Fibroblast of lung (primary cell): ENCODE results near the gene PAQR5. TPM values are rescaled to one million over a fixed set of nuclear protein-coding genes. Genes with fewer than 3 reads are reported as not detected.

Source experiments
- DNase-seq, 2 donors: peaks; one replicate each; pipeline versions ENCODE4 v3.0.0 to v3.0.0-alpha.2; 2010; ENCODE audit warnings: low read depth in 2 of 2
- H2AFZ ChIP-seq: 2 replicates; pipeline ENCODE4 v1.5.1; 2012; ENCODE audit warnings: low read length, control low read depth, inconsistent platforms
- H3K27ac ChIP-seq: 2 replicates; pipeline ENCODE4 v1.5.1; 2011; ENCODE audit warnings: low read length, control low read depth; ENCODE audit not compliant: insufficient read depth
- H3K27me3 ChIP-seq: 2 replicates; pipeline ENCODE4 v1.5.1; 2011; ENCODE audit warnings: mild to moderate bottlenecking, low read length; ENCODE audit not compliant: control insufficient read depth, insufficient read depth
- H3K36me3 ChIP-seq: 2 replicates; pipeline ENCODE4 v1.5.1; 2011; ENCODE audit warnings: low read length; ENCODE audit not compliant: control insufficient read depth, insufficient read depth
- H3K4me1 ChIP-seq: 2 replicates; pipeline ENCODE4 v1.5.1; 2011; ENCODE audit warnings: low read length; ENCODE audit not compliant: control insufficient read depth, insufficient read depth; ENCODE audit errors: extremely low read depth
- H3K4me2 ChIP-seq: 2 replicates; pipeline ENCODE4 v1.5.1; 2011; ENCODE audit warnings: low read length, control low read depth; ENCODE audit not compliant: insufficient read depth; ENCODE audit errors: extremely low read depth
- H3K4me3 ChIP-seq, 4 experiments: fragments of 200-600 bp in 1 of 4; sonication (generic) in 1 of 4; replicated peaks in 1 of 4; 2 replicates each; pipeline ENCODE4 v1.5.1; 2011 to 2016; ENCODE audit warnings: low read length in 4 of 4, low read depth in 3 of 4, mild to moderate bottlenecking in 3 of 4, control low read depth in 2 of 4, inconsistent platforms in 1 of 4, mixed read lengths in 1 of 4; ENCODE audit not compliant: insufficient read depth in 1 of 4; ENCODE audit errors: control extremely low read depth in 1 of 4
- H3K79me2 ChIP-seq: 2 replicates; pipeline ENCODE4 v1.5.1; 2012; ENCODE audit warnings: mild to moderate bottlenecking, low read length, inconsistent platforms; ENCODE audit not compliant: control insufficient read depth, insufficient read depth
- H3K9ac ChIP-seq: 2 replicates; pipeline ENCODE4 v1.5.1; 2011; ENCODE audit warnings: mild to moderate bottlenecking, low read length, control low read depth; ENCODE audit not compliant: insufficient read depth
- H3K9me3 ChIP-seq: 2 replicates; pipeline ENCODE4 v1.5.1; 2012; ENCODE audit warnings: low read depth, low read length; ENCODE audit not compliant: control insufficient read depth, insufficient read depth
- H4K20me1 ChIP-seq: 2 replicates; pipeline ENCODE4 v1.5.1; 2011; ENCODE audit warnings: low read length; ENCODE audit not compliant: control insufficient read depth, insufficient read depth; ENCODE audit errors: extremely low read depth
- EZH2 ChIP-seq: IDR thresholded peaks from 2 replicates; pipeline ENCODE4 v1.5.1; 2012; ENCODE audit warnings: low read length, control low read depth, mild to moderate bottlenecking; ENCODE audit errors: missing control alignments
- polyA plus RNA-seq, 2 donors: library from polyadenylated mRNA; depleted of rRNA in 1 of 2; stranded (reverse) in 1 of 2; unstranded in 1 of 2; fragments of >200 nt; gene quantifications; 2 replicates each; pipeline ENCODE4 v1.2.1, GENCODE V29; 2011 to 2012; ENCODE audit warnings: missing spikeins in 1 of 2
- total RNA-seq: library from RNA; depleted of rRNA; stranded (reverse); fragments of >200 nt; gene quantifications from 2 replicates; pipeline ENCODE4 v1.2.1, GENCODE V29; 2014
- TF ChIP-seq, protein P1 (sequence below), 2 donors: IDR thresholded peaks in 1 of 2; conservative IDR thresholded peaks in 1 of 2; 1 replicate in 1 of 2; 2 replicates in 1 of 2; pipeline ENCODE4 v1.5.1; 2011 to 2012; ENCODE audit warnings: low read length in 2 of 2, control low read depth in 1 of 2, inconsistent platforms in 1 of 2, low read depth in 1 of 2, mild to moderate bottlenecking in 1 of 2

PAQR5 gene
- total and polyA plus RNA-seq, 2 donors (not counting 1 experiment from before 2014, with no cell fraction given): 6.0 to 16.2 TPM

DNA sequence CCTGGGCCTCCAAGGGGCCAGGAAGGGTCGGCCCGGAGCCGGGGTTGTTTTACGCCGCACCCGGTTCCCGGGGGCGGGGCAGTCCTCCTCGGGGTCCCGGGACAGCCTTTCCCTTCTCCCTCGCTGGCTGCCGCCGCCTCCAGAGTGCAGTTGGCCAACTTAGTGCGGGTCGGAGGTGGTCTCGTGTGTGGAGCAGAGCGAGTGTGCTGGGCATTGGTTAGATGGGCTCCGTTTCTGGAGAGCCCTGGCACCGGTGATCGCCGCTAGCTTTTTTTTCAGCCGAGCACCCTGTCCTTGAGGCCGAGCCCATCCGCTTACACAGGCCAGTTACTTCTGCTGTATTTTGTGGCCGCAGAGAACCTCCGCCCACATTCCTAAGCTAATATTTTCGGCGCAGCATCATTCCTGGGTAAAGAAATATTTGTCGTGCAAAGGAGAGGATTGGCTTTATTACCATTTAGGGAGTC is 116.0 kb downstream of the PAQR5 start:
- H3K4me2 ChIP-seq: peak overlapping the region; percentile 18
- no peak overlapping the region for H2AFZ ChIP-seq
- H3K4me3 ChIP-seq: peak overlapping the region; percentile 53 to 80 (median 68)
- DNase-seq: peak; percentile 89 to 95
- H3K9me3 ChIP-seq: no peaks in the 10 kb centered on the region
- H3K27me3 ChIP-seq: no peaks in the 10 kb centered on the region
- TF ChIP-seq EZH2: no peak
- TF ChIP-seq, protein P1, sequence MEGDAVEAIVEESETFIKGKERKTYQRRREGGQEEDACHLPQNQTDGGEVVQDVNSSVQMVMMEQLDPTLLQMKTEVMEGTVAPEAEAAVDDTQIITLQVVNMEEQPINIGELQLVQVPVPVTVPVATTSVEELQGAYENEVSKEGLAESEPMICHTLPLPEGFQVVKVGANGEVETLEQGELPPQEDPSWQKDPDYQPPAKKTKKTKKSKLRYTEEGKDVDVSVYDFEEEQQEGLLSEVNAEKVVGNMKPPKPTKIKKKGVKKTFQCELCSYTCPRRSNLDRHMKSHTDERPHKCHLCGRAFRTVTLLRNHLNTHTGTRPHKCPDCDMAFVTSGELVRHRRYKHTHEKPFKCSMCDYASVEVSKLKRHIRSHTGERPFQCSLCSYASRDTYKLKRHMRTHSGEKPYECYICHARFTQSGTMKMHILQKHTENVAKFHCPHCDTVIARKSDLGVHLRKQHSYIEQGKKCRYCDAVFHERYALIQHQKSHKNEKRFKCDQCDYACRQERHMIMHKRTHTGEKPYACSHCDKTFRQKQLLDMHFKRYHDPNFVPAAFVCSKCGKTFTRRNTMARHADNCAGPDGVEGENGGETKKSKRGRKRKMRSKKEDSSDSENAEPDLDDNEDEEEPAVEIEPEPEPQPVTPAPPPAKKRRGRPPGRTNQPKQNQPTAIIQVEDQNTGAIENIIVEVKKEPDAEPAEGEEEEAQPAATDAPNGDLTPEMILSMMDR (conservative IDR thresholded peaks at IDR 0.05 in 1 of 2, IDR thresholded peaks at IDR 0.05 in 1 of 2; ENCODE audit: low read depth in 1 of 2, low read length in 2 of 2): no peak
- H3K79me2 ChIP-seq: peaks cover 65% of the 10 kb centered on the region
- no peaks in the 10 kb centered on the region for H4K20me1 ChIP-seq
- H3K27ac ChIP-seq: peak overlapping the region; percentile 85
- H3K9ac ChIP-seq: peak overlapping the region; percentile 62
- H3K36me3 ChIP-seq: peaks cover 4% of the 10 kb centered on the region
- peaks cover 2% of the 10 kb centered on the region for H3K4me1 ChIP-seq

DNA sequence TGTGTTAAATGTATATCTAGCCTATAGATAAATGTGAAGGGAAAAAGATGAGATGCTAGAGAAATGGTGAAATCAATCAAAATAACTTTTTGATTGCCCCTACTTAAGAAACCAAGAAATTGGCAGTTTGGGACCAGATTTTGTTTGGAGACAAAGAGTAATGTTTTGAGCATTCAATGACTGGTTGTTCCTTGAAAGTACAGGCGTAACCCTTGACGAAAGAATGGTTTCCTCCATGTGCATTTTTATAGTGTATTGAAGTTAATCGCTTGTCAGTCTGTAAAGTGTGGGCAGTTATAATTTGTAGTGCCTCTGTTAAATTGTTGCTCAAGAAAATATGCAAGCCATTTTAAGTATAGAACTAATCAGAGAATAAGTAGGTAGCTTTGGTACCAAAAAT is 116.7 kb downstream of the PAQR5 start:
- Histone ChIP-seq H3K27ac (peak overlapping the region; percentile 85), H3K4me1 (peaks cover 2% of the 10 kb centered on the region), H4K20me1 (no peaks in the 10 kb centered on the region), H3K4me2 (peak overlapping the region; percentile 75), H3K36me3 (peaks cover 4% of the 10 kb centered on the region), H3K9me3 (no peaks in the 10 kb centered on the region), H3K79me2 (peaks cover 66% of the 10 kb centered on the region), H2AFZ (no peak overlapping the region), H3K27me3 (no peaks in the 10 kb centered on the region), H3K4me3 (peak overlapping the region; percentile 33 to 80 (median 64)), H3K9ac (no peak overlapping the region)
- TF ChIP-seq, protein P1 (conservative IDR thresholded peaks at IDR 0.05 in 1 of 2, IDR thresholded peaks at IDR 0.05 in 1 of 2; ENCODE audit: low read depth in 1 of 2, low read length in 2 of 2): no peak
- no peak for TF ChIP-seq EZH2
- DNase-seq: peak; percentile 43 to 64

DNA sequence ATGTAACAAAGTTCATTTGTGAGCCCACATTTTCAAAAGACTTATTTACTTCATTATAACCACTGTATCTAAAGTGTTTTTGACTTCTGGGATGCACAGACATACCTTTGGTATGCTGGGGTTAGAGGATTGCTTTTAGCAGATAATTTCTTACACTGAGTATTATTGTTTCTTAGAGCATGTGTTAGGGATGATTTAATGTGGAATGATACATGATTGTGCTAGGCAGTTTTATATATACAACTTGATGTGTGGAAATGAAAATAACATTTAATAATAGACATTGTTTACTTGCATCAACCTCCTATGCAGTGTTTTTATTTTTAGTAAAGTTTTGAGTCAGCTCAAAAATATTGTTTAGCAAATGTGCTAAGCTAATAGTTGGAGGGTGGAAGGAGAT is 118.9 kb downstream of the PAQR5 start:
- Histone ChIP-seq H3K36me3 (peaks cover 4% of the 10 kb centered on the region), H3K27ac (no peak overlapping the region), H3K4me3 (no peak overlapping the region), H3K27me3 (no peaks in the 10 kb centered on the region), H3K4me1 (peaks cover 2% of the 10 kb centered on the region), H2AFZ (no peak overlapping the region), H3K9me3 (no peaks in the 10 kb centered on the region), H3K4me2 (peak overlapping the region; percentile 46), H3K9ac (no peak overlapping the region), H3K79me2 (peaks cover 55% of the 10 kb centered on the region), H4K20me1 (no peaks in the 10 kb centered on the region)
- peak in 1 of 2 donors; percentile 34 for DNase-seq
- no peak for TF ChIP-seq EZH2
- TF ChIP-seq, protein P1 (conservative IDR thresholded peaks at IDR 0.05 in 1 of 2, IDR thresholded peaks at IDR 0.05 in 1 of 2; ENCODE audit: low read depth in 1 of 2, low read length in 2 of 2): no peak
